Ovary (tissue), 3 donors: ENCODE data around the gene MAML2.

Experiments
- CTCF ChIP-seq, 3 donors: fragments of 450-650 bp in 2 of 3; fragments of 200-600 bp in 1 of 3; IDR thresholded peaks; one replicate each; pipeline versions ENCODE4 v1.5.1 to v1.8.0; 2016 to 2022; ENCODE audit warnings: antibody characterized with exemption in 3 of 3, mild to moderate bottlenecking in 1 of 3
- EP300 ChIP-seq: sonication (generic); formaldehyde crosslinking; IDR thresholded peaks from one replicate; pipeline ENCODE4 v1.6.1; 2017; ENCODE audit warnings: antibody characterized with exemption
- POLR2A ChIP-seq: fragments of 450-650 bp; IDR thresholded peaks from one replicate; pipeline ENCODE4 v1.6.1; 2017; ENCODE audit warnings: antibody characterized with exemption, mild to moderate bottlenecking, moderate library complexity
- donor health status: DM: no; HTN: no; CAD: no.

- TF ChIP-seq CTCF (IDR thresholded peaks at IDR 0.05): no peak
- TF ChIP-seq POLR2A: no peak
- TF ChIP-seq EP300: no peak
These were observed 238.5 kb downstream of the MAML2 start for GRCh38 chr11:96104496-96104895.
